ENCODE results near the gene ABCA2.

Gene ABCA2

GRCh38 chr9:136969150-136969549, 58.9 kb downstream of the ABCA2 start:
- H3K9me2 ChIP-seq (ENCODE audit: low read depth, low read length) = no peaks in the 10 kb centered on the region
- TF ChIP-seq EZH2 (IDR thresholded peaks at IDR 0.05; ENCODE audit: borderline replicate concordance, low read length) = no peak
- TF ChIP-seq, protein P1, sequence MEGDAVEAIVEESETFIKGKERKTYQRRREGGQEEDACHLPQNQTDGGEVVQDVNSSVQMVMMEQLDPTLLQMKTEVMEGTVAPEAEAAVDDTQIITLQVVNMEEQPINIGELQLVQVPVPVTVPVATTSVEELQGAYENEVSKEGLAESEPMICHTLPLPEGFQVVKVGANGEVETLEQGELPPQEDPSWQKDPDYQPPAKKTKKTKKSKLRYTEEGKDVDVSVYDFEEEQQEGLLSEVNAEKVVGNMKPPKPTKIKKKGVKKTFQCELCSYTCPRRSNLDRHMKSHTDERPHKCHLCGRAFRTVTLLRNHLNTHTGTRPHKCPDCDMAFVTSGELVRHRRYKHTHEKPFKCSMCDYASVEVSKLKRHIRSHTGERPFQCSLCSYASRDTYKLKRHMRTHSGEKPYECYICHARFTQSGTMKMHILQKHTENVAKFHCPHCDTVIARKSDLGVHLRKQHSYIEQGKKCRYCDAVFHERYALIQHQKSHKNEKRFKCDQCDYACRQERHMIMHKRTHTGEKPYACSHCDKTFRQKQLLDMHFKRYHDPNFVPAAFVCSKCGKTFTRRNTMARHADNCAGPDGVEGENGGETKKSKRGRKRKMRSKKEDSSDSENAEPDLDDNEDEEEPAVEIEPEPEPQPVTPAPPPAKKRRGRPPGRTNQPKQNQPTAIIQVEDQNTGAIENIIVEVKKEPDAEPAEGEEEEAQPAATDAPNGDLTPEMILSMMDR (IDR thresholded peaks at IDR 0.05; ENCODE audit: low read length) = no peak
- no peaks in the 10 kb centered on the region for H4K20me1 ChIP-seq (ENCODE audit: insufficient read depth, low read length)
- no peak overlapping the region for H3K4me3 ChIP-seq (ENCODE audit: low read depth, low read length, poor library complexity, severe bottlenecking)
- H3K27ac ChIP-seq (ENCODE audit: low read depth, low read length, poor library complexity, severe bottlenecking) = no peak overlapping the region
- no peaks in the 10 kb centered on the region for H3K9me3 ChIP-seq (ENCODE audit: low read length)
- H3K4me1 ChIP-seq (ENCODE audit: insufficient read depth, low read length, severe bottlenecking) = peaks cover 5% of the 10 kb centered on the region
- no peaks in the 10 kb centered on the region for H3F3A ChIP-seq (ENCODE audit: insufficient read depth, low read length)
- no peak overlapping the region for H2AFZ ChIP-seq (ENCODE audit: low read length)
- no peak overlapping the region for H3K4me2 ChIP-seq (ENCODE audit: low read length)
- H3K27me3 ChIP-seq (ENCODE audit: insufficient read depth, low read length) = peaks cover 4% of the 10 kb centered on the region; the same call in 1 of the 2 replicates
- H3K36me3 ChIP-seq (ENCODE audit: insufficient read depth, low read length) = no peaks in the 10 kb centered on the region
- H3K79me2 ChIP-seq (ENCODE audit: insufficient read depth, low read length) = no peaks in the 10 kb centered on the region
- H3K9ac ChIP-seq (ENCODE audit: low read length) = no peak overlapping the region

GRCh38 chr9:136968333-136969127, 59.5 kb downstream of the ABCA2 start:
- H3F3A ChIP-seq (ENCODE audit: insufficient read depth, low read length) = no peaks in the 10 kb centered on the region
- no peak overlapping the region for H3K4me3 ChIP-seq (ENCODE audit: low read depth, low read length, poor library complexity, severe bottlenecking)
- no peaks in the 10 kb centered on the region for H3K79me2 ChIP-seq (ENCODE audit: insufficient read depth, low read length)
- no peaks in the 10 kb centered on the region for H3K9me3 ChIP-seq (ENCODE audit: low read length)
- peaks cover 5% of the 10 kb centered on the region for H3K4me1 ChIP-seq (ENCODE audit: insufficient read depth, low read length, severe bottlenecking)
- peaks cover 7% of the 10 kb centered on the region; the same call in 1 of the 2 replicates for H3K27me3 ChIP-seq (ENCODE audit: insufficient read depth, low read length)
- H3K9ac ChIP-seq (ENCODE audit: low read length) = no peak overlapping the region
- H3K4me2 ChIP-seq (ENCODE audit: low read length) = no peak overlapping the region
- H3K27ac ChIP-seq (ENCODE audit: low read depth, low read length, poor library complexity, severe bottlenecking) = no peak overlapping the region
- no peaks in the 10 kb centered on the region for H3K9me2 ChIP-seq (ENCODE audit: low read depth, low read length)
- no peaks in the 10 kb centered on the region for H3K36me3 ChIP-seq (ENCODE audit: insufficient read depth, low read length)
- no peaks in the 10 kb centered on the region for H4K20me1 ChIP-seq (ENCODE audit: insufficient read depth, low read length)
- no peak overlapping the region for H2AFZ ChIP-seq (ENCODE audit: low read length)
- TF ChIP-seq, protein P1 (IDR thresholded peaks at IDR 0.05; ENCODE audit: low read length) = no peak
- TF ChIP-seq EZH2 (IDR thresholded peaks at IDR 0.05; ENCODE audit: borderline replicate concordance, low read length) = no peak

GRCh38 chr9:136965771-136966484, 62.1 kb downstream of the ABCA2 start:
- Histone ChIP-seq H3K27ac (ENCODE audit: low read depth, low read length, poor library complexity, severe bottlenecking) (no peak overlapping the region), H3K4me3 (ENCODE audit: low read depth, low read length, poor library complexity, severe bottlenecking) (no peak overlapping the region), H3K27me3 (ENCODE audit: insufficient read depth, low read length) (peaks cover 13% of the 10 kb centered on the region; the same call in 1 of the 2 replicates), H3K4me1 (ENCODE audit: insufficient read depth, low read length, severe bottlenecking) (peaks cover 5% of the 10 kb centered on the region), H3F3A (ENCODE audit: insufficient read depth, low read length) (no peaks in the 10 kb centered on the region), H3K36me3 (ENCODE audit: insufficient read depth, low read length) (no peaks in the 10 kb centered on the region), H2AFZ (ENCODE audit: low read length) (no peak overlapping the region), H3K4me2 (ENCODE audit: low read length) (no peak overlapping the region), H3K9me3 (ENCODE audit: low read length) (no peaks in the 10 kb centered on the region), H3K79me2 (ENCODE audit: insufficient read depth, low read length) (no peaks in the 10 kb centered on the region), H3K9ac (ENCODE audit: low read length) (no peak overlapping the region), H3K9me2 (ENCODE audit: low read depth, low read length) (no peaks in the 10 kb centered on the region), H4K20me1 (ENCODE audit: insufficient read depth, low read length) (no peaks in the 10 kb centered on the region)
- TF ChIP-seq, protein P1 (IDR thresholded peaks at IDR 0.05; ENCODE audit: low read length) = no peak
- no peak for TF ChIP-seq EZH2 (IDR thresholded peaks at IDR 0.05; ENCODE audit: borderline replicate concordance, low read length)
